Uterus (tissue), 2 donors: Measurements from ENCODE around the gene IL6.

Experiments
- CTCF ChIP-seq, 4 experiments: fragments of 200-600 bp in 2 of 4; fragments of 450-650 bp in 2 of 4; sonication (generic) in 2 of 4; IDR thresholded peaks; one replicate each; pipeline ENCODE4 v1.5.1; 2016 to 2019; ENCODE audit warnings: antibody characterized with exemption in 4 of 4, mild to moderate bottlenecking in 2 of 4, moderate library complexity in 1 of 4
- POLR2A ChIP-seq, 2 donors: fragments of 450-650 bp; IDR thresholded peaks; one replicate each; pipeline ENCODE4 v1.6.1; 2016; ENCODE audit warnings: antibody characterized with exemption in 2 of 2, mild to moderate bottlenecking in 1 of 2, moderate library complexity in 1 of 2

GRCh38 chr7:22723637-22724036 lies 3.4 kb upstream of the IL6 start:
- TF ChIP-seq CTCF (IDR thresholded peaks at IDR 0.05) (no peak), POLR2A (IDR thresholded peaks at IDR 0.05) (no peak)
